Measurements from ENCODE around the gene PROS1. TPM values are rescaled to one million over a fixed set of nuclear protein-coding genes. Genes with fewer than 3 reads are reported as not detected.

The PROS1 gene
- polyA plus RNA-seq, 1 donor from 2014 or later = 2.8 TPM

- Histone ChIP-seq H3K9me3 (ENCODE audit: low read length) (no peaks in the 10 kb centered on the region), H3K9me2 (ENCODE audit: insufficient read depth, low read length) (no peaks in the 10 kb centered on the region), H3K79me2 (replicated peaks; ENCODE audit: insufficient read depth, low read length) (no peaks in the 10 kb centered on the region), H3K36me3 (ENCODE audit: insufficient read depth, low read length) (no peaks in the 10 kb centered on the region), H3K27me3 (ENCODE audit: insufficient read depth, low read depth, low read length) (no peaks in the 10 kb centered on the region), H3K27ac (ENCODE audit: low read length) (no peak overlapping the region), H4K20me1 (ENCODE audit: insufficient read depth) (no peaks in the 10 kb centered on the region), H3K4me3 (ENCODE audit: low read length) (no peak overlapping the region), H3K4me2 (ENCODE audit: low read length) (no peak overlapping the region), H2AFZ (ENCODE audit: low read depth, low read length) (no peak overlapping the region), H3F3A (ENCODE audit: insufficient read depth, low read length, poor library complexity, severe bottlenecking) (no peaks in the 10 kb centered on the region), H3K9ac (ENCODE audit: low read length) (no peak overlapping the region)
- TF ChIP-seq EP300 (conservative IDR thresholded peaks at IDR 0.05; ENCODE audit: poor library complexity, severe bottlenecking) = no peak
- no peak for TF ChIP-seq MXI1 (conservative IDR thresholded peaks at IDR 0.05; ENCODE audit: poor library complexity, severe bottlenecking)
- TF ChIP-seq, protein P1, sequence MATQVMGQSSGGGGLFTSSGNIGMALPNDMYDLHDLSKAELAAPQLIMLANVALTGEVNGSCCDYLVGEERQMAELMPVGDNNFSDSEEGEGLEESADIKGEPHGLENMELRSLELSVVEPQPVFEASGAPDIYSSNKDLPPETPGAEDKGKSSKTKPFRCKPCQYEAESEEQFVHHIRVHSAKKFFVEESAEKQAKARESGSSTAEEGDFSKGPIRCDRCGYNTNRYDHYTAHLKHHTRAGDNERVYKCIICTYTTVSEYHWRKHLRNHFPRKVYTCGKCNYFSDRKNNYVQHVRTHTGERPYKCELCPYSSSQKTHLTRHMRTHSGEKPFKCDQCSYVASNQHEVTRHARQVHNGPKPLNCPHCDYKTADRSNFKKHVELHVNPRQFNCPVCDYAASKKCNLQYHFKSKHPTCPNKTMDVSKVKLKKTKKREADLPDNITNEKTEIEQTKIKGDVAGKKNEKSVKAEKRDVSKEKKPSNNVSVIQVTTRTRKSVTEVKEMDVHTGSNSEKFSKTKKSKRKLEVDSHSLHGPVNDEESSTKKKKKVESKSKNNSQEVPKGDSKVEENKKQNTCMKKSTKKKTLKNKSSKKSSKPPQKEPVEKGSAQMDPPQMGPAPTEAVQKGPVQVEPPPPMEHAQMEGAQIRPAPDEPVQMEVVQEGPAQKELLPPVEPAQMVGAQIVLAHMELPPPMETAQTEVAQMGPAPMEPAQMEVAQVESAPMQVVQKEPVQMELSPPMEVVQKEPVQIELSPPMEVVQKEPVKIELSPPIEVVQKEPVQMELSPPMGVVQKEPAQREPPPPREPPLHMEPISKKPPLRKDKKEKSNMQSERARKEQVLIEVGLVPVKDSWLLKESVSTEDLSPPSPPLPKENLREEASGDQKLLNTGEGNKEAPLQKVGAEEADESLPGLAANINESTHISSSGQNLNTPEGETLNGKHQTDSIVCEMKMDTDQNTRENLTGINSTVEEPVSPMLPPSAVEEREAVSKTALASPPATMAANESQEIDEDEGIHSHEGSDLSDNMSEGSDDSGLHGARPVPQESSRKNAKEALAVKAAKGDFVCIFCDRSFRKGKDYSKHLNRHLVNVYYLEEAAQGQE (IDR thresholded peaks at IDR 0.05; ENCODE audit: borderline replicate concordance) = no peak
- no peak for TF ChIP-seq SMC3 (conservative IDR thresholded peaks at IDR 0.05; ENCODE audit: poor library complexity)
- no peak for TF ChIP-seq RAD21 (conservative IDR thresholded peaks at IDR 0.05)
- no peak for TF ChIP-seq EZH2 (IDR thresholded peaks at IDR 0.05; ENCODE audit: borderline replicate concordance, insufficient read depth, low read length, poor library complexity, severe bottlenecking)
- no peak for TF ChIP-seq POLR2AphosphoS5 (IDR thresholded peaks at IDR 0.05)
- no peak for TF ChIP-seq TAF1 (IDR thresholded peaks at IDR 0.05; ENCODE audit: low read depth)
- TF ChIP-seq, protein P2, sequence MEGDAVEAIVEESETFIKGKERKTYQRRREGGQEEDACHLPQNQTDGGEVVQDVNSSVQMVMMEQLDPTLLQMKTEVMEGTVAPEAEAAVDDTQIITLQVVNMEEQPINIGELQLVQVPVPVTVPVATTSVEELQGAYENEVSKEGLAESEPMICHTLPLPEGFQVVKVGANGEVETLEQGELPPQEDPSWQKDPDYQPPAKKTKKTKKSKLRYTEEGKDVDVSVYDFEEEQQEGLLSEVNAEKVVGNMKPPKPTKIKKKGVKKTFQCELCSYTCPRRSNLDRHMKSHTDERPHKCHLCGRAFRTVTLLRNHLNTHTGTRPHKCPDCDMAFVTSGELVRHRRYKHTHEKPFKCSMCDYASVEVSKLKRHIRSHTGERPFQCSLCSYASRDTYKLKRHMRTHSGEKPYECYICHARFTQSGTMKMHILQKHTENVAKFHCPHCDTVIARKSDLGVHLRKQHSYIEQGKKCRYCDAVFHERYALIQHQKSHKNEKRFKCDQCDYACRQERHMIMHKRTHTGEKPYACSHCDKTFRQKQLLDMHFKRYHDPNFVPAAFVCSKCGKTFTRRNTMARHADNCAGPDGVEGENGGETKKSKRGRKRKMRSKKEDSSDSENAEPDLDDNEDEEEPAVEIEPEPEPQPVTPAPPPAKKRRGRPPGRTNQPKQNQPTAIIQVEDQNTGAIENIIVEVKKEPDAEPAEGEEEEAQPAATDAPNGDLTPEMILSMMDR (IDR thresholded peaks at IDR 0.05; ENCODE audit: poor library complexity, severe bottlenecking) = no peak
Observed at GRCh38 chr3:93936549-93936948, 37.1 kb downstream of the PROS1 start.

DNA sequence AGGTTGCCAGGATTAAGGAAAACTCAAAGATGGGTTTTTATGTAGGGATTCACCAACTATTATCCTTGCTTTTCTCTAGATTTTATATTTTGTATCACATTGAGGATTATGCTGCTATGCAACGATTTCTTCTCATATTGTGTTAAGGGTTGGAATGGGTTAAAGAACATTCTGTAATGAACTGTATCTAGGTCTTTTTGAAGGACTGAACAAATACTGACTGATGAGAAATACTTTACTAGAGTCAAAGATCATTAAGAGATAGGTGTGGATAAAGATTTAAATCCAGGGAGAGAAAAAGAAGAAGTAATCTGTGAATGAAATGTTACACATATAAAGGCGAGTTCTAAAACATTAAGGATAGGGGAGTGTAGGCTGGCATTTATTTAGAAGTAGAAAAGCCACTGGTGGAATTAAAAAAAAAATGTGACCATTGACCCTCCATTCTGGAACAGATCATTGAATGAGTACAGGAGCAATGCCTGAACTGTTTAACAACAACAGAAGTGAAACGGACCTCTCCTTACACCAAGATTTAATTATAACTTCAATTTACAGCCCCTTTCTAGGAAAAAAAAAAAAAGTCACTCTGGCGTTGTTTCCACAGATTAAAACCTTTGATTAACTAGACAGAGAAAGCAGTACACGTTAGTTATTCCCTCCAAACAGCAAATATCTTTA is 39.2 kb downstream of the PROS1 start:
- H3K9ac ChIP-seq (ENCODE audit: low read length) = no peak overlapping the region
- no peaks in the 10 kb centered on the region for H4K20me1 ChIP-seq (ENCODE audit: insufficient read depth)
- TF ChIP-seq, protein P2 (IDR thresholded peaks at IDR 0.05; ENCODE audit: poor library complexity, severe bottlenecking) = no peak
- TF ChIP-seq TAF1 (IDR thresholded peaks at IDR 0.05; ENCODE audit: low read depth) = no peak
- no peak for TF ChIP-seq EZH2 (IDR thresholded peaks at IDR 0.05; ENCODE audit: borderline replicate concordance, insufficient read depth, low read length, poor library complexity, severe bottlenecking)
- no peak for TF ChIP-seq MXI1 (conservative IDR thresholded peaks at IDR 0.05; ENCODE audit: poor library complexity, severe bottlenecking)
- H3F3A ChIP-seq (ENCODE audit: insufficient read depth, low read length, poor library complexity, severe bottlenecking) = no peaks in the 10 kb centered on the region
- no peaks in the 10 kb centered on the region for H3K27me3 ChIP-seq (ENCODE audit: insufficient read depth, low read depth, low read length)
- no peaks in the 10 kb centered on the region for H3K79me2 ChIP-seq (replicated peaks; ENCODE audit: insufficient read depth, low read length)
- H3K27ac ChIP-seq (ENCODE audit: low read length) = no peak overlapping the region
- no peaks in the 10 kb centered on the region for H3K9me2 ChIP-seq (ENCODE audit: insufficient read depth, low read length)
- H3K36me3 ChIP-seq (ENCODE audit: insufficient read depth, low read length) = no peaks in the 10 kb centered on the region
- no peak overlapping the region for H3K4me3 ChIP-seq (ENCODE audit: low read length)
- H3K9me3 ChIP-seq (ENCODE audit: low read length) = no peaks in the 10 kb centered on the region
- no peak overlapping the region for H3K4me2 ChIP-seq (ENCODE audit: low read length)
- no peak overlapping the region for H2AFZ ChIP-seq (ENCODE audit: low read depth, low read length)

All from neural cell (in vitro differentiated cells).